ENCODE measurements around the gene SCN3A.

SCN3A gene

DNA sequence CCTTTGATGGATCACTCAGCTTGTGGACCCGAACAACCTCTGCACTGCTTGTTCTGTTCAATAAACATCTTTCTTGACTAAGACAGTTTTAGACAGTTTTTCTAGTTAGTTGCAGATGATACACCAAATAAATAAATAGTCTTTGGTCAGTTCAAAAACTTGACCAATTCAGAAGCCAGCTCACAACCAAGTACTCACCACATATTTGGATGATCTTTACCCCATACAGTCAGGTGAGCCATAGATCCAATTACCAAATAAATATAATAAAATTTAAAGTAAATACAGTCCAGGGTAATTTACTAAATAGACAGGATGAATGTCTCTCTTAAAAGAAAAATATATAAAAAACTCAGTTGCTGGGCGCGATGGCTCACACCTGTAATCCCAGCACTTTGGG is 18.2 kb downstream of the SCN3A start:
- DNase-seq, result no peak

DNA sequence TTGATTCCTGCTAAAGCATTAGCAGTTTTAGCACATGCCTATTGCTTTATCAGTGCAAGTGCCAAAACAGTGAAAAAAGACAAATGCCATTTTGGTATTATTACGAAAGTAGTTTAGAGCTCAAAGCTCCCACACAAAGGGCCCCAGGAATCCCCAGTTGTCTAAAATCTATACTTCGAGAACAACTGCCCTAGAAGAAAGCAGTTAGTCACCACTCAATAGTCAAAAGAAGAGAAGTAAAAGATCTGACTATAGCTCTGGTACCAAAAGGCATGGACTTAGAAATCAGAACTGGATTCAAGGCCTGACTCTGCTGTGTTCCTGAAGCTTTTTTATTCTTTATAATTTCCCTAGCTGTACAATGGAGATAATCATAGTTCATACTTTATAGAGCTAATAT is 21.8 kb downstream of the SCN3A start:
- DNase-seq, result no peak

DNA sequence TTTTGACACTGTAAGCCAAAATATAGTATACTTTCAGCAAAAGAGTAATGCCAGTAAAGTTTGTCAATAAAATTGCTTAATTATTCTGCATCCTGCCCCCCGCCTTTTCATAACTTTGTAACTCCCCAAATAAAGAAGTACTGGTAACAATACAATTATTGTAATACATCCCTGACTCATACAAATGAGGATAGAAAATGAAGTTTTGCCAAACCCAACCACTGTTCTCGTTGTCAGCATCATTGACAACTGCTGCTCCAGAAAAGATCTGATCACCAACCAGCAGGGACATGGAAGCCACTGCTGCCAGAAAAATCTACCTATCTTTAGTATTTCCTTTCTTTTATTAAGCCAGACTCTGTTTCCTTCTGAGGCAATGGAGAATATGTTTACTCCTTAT is 27.1 kb downstream of the SCN3A start:
- DNase-seq, result no peak

DNA sequence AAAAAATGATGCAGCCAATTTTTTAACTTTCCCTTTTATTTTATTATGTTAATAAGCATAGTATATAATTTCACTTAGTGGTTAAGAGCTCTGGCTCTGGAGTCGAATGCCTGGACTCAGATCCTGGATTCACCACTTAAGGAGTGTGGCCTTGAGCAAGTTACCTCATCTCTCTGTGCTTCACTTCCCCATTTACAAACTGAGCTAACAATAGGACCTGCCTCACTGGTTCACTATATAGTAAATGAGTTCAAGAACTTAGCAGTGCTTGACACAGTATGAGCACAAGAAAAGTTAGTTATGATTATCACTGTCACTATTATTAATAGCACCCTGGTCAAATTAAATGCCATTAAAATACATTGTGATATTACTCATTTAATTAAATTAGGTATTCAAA is 30.6 kb downstream of the SCN3A start:
- no peak for DNase-seq

DNA sequence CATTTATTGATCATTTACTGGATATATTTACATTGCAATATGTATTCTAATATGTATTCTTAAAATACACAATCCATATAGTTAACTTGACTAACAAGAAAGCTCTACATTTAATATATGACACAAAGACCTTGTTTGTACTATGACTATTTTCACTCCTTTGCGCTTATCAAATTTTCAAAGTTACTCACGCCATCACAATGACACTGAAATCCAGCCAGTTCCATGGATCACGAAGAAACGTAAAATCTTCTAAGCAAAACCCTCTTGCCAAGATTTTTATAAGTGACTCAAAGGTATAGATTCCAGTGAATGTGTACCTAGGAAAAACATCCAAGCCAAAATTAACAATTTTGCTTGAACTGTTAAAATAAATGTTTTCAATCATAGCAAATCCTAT is 39.6 kb downstream of the SCN3A start:
- no peak for DNase-seq

DNA sequence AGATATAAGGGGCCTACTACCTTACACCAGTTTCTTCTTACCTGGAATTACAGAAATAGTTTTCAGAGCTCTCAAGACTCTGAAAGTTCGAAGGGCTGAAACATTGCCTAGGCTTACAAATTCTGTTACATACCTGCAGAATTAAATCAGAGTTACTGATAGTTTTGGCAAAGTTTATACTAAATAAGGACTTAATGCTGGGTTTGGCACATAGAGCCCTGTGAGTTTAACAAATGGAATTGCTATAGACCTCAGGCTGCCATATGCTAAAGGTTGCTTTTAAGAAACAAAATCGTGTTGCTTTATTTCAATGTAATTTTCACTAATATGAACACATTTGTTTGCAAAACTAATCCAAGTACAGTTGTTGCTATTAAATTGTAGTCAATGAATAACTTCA is 40.1 kb downstream of the SCN3A start:
- no peak for DNase-seq

DNA sequence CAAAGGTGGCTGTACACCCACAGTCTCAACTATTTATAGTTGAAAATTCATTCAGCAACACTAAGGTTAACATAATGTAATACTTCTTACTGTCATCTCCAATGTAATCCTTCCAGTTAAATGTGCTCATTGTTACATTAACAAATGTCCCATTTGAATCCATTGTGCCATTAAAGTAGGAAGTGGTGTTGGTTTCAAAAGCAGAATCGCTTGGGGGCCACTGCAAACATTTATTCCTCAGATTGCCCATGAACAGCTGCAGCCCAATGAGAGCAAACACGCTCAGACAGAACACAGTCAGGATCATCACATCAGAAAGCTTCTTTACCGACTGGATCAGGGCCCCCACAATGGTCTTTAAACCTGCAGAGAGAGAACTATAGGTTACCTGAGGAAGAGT is 41.4 kb downstream of the SCN3A start:
- DNase-seq, result no peak

DNA sequence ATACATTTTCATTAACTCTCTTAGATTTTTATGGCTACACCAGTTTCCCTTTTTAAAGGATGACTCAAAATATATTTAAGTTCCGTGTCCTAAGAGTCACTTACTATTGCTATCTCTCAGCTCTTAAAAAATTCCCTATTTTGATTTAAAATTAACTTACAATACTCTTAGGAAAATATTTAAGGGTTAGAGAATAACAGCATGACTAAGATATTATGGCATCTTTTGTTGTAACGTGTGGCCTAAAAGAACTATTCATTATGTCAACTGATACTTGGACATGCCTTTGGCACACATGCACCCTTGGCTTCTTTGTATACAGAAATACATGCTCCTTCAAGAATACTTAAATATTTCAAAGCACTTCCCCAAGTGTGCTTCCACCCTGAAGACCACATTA is 42.3 kb downstream of the SCN3A start:
- no peak for DNase-seq

DNA sequence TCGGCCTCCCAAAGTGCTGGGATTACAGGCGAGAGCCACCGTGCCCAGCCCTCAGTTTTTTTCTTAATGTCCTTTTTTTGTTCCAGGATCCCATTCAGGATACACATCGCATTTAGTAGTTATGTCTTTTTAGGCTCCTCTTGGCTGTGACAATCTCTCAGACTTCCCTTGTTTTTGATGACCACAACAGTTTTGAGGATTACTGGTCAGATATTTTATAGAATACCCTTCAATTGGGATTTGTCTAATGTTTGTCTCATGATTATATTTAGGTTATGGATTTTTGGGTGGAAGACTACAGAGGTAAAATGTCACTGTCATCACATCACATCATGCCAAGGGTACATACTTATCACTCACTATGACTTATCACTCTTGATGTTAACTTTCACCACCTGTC is 46.7 kb downstream of the SCN3A start:
- DNase-seq, result no peak

DNA sequence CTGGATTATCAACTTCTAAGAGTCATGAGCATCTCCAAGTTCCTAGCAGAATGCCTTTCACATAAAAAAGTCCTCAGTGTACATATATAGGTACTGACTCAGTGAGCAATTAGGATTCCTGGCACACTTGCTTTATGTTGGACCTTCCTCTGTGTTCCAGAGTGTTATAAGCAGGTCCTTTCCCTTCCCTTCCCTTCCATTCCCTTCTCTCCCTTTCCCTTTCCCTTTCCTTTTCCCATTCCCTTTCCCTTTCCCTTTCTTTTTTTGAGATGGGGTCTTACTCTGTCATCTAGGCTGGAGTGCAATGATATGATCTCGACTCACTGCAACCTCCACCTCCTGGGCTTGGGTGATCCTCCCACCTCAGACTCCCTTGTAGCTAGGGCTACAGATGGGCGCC is 48.7 kb downstream of the SCN3A start:
- no peak for DNase-seq

DNA sequence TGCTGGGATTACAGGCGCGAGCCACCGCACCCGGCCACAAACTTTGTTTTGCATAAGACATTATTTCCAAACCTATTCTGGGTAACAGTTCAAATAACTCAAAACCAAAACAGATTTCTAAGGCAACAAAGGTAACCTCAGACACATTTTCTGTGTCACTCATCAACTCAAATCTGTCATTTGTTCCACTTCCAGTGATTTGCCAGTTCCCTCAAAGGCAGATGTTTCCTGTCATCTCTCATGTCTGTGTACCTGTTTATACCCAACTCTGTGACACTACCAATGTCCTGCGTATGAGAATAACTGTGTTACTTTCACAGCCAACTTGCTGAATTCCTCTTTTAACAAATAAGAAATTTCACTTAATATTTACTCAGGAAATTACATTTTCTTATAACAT is 54.4 kb downstream of the SCN3A start:
- no peak for DNase-seq

DNA sequence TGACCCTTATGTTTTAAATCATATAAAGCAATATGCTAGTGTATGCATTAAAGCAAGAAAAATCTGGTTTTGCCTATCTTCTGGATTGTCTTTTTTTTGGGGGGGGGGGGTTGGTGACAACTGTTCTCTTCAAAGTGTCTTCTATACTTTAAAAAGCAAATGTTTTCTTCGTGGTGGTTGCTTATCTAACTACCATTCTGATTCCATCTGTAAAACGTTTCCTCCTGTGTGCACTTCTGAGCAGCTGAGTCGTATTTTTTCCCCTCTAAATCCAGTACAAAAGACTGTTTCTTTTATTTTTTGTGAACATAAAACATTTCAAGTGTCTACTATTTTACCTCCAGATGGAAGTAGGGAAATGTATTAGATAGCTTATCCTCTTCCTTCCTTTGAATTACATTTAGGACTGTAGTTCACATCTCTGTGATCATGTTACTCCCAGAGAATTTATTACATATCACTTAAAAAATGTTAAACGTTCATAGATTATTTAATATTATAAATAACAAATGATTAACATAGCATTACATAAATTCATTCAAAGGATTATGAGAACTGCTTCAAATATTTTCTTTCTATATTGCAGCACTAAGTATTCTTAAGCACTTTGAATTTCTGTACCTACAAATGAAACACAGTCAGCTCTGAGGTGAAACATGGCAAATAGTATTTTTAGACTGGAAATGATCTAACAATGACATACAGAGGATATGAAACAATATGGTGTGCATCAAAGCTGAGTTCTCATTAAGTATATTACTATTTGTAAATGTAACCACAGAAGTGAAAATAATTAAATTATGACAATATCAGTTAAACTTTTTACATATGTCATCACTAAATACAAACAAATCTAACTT is 56.4 kb downstream of the SCN3A start:
- no peak for DNase-seq

DNA sequence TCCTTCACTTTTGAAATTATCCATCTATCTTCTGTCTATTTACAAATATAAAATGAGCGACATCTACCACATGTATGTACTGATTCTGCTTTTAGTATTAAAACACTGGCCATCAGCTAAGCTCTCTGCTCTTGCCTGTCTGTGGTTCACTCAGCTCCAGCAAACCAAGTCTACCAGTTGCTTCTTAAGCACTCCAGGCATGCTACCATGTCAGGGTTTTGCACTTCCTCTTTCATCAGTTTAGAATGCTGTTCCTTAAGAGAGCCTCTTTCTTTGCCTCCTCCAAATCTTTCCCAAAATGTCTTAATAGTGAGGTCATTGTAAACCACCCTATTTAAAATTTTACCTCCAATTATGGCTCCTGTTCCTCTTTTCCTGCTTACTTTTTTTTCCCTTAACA is 59.5 kb downstream of the SCN3A start:
- no peak for DNase-seq

DNA sequence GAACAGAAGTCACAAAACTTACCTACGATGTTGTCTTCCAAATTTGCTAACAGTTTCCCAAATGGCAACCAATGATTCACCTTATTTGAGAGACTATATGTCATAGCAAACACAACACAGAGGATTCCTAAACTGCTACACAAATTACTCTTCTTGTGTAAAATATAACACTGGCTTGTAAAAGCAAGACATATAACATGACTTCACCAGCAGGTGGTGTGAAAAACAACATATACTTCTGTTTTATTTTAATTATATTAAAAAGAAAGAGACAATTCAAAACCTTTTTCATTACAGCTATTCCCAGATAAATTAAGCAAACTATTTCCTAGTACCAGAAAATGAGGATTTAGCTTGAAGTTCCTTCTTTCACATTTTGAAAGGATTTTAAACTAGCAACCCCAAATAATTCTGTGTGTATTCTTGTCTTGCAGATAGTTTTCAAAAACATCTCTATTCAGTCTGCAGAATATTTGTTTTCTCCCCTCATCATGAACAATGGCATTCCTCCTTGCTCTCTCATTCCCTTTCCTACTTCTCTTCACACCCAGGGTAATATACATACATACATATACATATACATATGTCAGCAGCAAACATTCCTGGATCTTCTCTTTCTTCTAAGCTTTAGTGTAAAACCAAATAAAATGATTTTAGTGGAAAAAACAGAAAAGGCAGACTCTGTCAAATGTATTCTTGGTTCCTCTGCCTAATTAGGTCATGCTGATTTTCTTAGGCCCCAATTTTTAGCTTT is 62.1 kb downstream of the SCN3A start:
- DNase-seq, result no peak

DNA sequence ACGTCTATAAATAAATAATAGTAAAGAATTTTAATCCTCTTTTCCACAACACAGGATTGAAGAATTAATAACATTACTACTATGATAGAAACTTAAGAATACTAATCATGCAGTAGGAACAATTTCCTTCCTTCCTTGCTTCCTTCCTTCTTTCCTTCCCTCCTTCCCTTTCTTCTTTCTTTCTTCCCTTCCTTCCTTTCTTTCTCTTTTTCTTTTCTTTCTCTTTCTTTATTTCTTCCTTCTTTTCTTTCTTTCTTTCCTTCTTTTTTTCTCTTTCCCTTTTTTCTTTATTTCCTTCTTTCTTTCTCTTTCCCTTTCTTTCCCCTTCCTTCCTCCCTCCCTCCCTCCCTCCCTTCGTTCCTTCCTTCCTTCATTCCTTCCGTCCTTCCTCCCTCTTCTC is 77.6 kb downstream of the SCN3A start:
- no peak for DNase-seq

DNA sequence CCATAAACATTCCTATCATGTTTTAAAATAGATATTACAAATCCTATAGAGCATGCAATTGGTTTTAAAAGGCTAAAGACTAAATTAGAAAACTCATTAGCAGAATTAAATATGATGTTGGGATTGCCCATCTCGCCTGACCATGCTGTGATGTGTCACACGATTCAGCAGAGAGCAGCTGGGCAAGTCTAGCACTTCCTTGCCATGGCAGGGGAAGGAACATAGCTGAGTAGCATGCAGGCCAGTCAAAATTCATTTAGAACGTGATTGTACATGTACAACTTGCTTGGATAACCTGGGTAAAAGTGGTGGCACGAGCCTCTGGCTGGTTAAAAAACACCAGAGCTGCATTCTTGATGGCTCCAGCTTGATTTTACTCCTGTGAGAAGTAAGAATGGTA is 81.3 kb downstream of the SCN3A start:
- DNase-seq, result no peak

DNA sequence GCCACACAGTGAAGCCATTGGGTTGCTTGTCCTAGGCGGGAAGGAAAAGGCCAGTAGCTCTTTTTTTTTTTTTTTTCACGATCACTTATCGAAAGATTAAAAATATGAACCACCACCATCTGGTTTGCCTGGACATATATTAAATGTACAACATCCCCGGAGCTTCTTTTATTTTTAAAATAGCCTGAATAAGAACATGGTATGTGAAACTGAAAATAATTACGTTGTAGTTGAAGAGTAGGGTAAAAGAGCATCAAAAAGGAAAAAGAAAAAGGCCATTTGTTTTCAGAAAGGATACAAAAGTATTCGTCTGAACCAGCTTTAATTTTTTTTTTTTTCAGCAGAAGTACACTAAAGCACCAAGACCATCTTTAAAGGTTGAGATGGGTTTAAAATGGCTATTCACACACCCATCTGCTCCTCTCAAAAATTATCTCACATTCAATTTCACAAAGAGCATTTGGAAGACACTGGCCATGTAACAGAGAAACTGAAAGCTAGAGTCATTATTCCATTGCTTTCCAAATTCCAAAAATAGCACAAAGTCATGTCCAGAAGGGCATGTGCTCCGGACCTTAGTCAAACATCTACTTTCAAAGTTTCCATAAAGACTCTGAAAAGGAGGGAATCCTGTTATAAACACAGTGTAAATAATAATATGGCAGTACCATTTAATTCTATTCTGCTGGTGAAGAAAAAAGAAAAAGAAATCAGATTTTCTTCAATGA is 82.9 kb downstream of the SCN3A start:
- no peak for DNase-seq

DNA sequence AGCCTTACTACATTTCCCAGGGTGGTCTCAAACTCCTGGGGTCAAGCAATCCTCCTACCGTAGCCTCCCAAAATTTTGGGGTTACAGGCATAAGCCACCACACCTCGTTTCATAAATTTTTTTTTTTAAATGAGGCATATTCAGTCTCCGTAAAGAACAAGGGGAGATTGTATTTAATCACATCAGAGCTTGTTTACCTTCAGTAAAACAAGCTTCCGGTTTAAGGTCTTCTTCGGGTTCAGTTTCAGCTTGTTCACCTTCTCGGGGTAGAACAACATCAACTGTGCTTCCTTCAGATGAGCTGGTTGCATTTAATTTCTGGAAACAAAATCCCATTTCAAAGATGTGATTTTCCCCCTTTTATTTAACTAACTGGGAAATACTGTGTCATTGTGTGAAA is 88.6 kb downstream of the SCN3A start:
- no peak for DNase-seq

DNA sequence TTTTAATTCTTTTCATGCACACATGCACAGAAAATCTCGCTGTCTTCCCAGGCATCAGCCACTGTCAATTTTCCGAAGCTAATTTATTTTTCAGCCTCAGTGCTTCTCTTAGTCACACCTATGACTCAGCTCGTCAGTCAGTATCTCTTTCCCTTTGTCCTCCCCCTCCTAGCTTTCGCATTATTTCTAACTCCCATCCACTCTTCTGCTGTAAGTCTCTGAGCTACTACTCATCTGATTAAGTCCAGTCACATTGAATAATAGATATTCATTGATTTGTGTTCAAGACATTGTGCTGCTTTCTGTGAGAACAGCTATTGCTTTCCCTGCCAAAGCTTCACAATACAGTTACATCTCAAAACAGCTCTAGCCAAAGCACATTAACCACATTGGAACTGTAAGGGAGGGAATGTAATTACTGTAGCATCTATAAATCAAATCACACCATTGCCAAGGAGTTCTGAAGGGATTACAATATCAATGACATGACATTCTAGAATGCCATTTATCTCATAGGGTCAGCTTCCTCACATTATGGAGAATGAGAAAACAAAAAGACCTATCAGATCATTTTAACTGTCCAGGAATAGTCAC is 89.4 kb downstream of the SCN3A start:
- no peak for DNase-seq

DNA sequence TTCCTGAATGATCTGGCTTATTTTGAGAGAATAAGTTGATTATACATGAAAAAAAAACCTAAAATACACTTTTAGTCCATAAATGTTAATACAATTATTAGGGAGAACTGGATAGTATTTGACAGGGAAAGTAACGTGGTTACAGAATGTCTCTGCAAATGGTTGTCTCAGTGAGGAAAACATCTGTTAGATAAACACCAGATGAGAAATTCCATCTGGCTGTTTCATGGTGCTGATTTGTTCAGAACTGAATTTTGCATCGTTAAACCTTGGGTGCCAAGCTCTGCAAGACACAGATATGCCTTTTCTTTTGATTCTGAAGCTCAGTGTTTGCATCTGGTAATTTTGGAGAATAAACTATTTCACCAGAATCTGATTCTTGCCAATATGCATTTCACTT is 90.4 kb downstream of the SCN3A start:
- no peak for DNase-seq

DNA sequence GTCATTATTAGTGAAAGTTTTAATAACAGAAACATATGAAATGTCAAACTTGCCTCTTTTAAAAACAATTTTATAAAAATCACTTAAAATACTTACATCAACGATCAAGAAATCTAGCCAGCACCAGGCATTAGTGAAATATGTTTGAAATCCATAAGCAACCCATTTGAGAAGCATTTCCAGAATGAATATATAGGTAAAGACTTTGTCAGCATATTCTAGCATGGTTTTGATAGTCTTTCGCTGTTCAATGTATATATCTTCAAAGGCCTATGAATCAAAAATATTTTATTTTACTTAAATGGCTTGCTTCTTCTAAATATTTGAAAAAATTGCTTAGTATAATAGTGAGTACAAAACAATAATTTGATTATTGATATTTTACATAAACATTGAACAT is 91.1 kb downstream of the SCN3A start:
- DNase-seq, result no peak

DNA sequence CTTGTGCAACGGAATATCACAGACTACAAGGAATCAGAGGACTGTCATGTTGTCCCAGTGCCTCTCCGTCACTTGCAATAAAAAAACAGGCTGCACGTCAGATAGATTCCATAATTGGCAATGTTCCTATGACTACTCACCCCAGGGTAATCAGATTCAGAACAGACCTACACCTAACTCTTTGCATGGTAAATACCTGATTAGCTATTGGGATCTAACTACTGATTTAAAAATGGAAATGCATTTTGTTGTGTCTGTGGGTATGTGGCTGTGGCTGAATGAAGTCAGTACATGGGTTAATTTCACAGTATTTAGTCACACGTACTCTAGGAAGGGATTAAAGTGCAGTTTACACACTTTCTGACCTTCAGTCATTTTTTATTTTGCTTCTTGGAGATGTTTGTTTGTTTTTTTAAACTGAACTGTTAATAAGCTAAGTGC is 91.7 kb downstream of the SCN3A start:
- DNase-seq, result no peak

DNA sequence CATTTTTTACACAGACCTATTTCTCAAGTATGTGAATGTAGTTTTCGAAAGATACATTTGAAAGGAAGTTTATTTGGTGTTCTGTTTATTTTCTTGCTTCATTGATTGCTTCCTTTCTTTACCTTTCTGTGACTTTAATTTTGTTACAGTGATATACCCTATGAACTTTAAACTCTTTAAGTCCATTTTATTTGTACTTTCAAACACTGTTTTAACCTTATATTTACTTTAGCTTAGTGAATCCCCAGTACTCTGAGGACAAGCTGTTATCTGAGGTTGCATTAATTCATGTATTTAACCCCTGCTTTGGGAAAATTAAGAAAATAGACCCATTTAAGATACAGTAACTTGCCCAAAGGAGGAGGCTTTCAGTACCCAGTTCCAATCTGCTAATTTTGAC is 93.5 kb downstream of the SCN3A start:
- no peak for DNase-seq

All from T-helper 1 cell (primary cell).